OCI-M2 (cell line): ENCODE results near the gene SPRYD4.
"Not testable (repeated sequence)": the region's sequence is repeated elsewhere in the genome, so short reads cannot be mapped to it uniquely, and the experiment has no call there.

Source experiments
- DNase-seq: peaks from one replicate; lab custom pipeline; 2025; ENCODE audit not compliant: unreplicated experiment; lab: John Stamatoyannopoulos, UW

Gene SPRYD4

GRCh38 chr12:56476143-56476542 is 7.8 kb downstream of the SPRYD4 start:
- no peak for DNase-seq

- no peak for DNase-seq
These were observed 8.6 kb downstream of the SPRYD4 start for GRCh38 chr12:56476972-56477432.

GRCh38 chr12:56477521-56478225 is 9.3 kb downstream of the SPRYD4 start:
- no peak for DNase-seq

- DNase-seq = no peak
These were observed 11.2 kb downstream of the SPRYD4 start for GRCh38 chr12:56479625-56480024.

GRCh38 chr12:56484566-56484965 is 16.2 kb downstream of the SPRYD4 start:
- no peak for DNase-seq

- no peak for DNase-seq
These were observed 18.3 kb downstream of the SPRYD4 start for GRCh38 chr12:56486694-56487093.

GRCh38 chr12:56487448-56488040 is 19.2 kb downstream of the SPRYD4 start:
- no peak for DNase-seq

GRCh38 chr12:56488041-56488955 is 19.9 kb downstream of the SPRYD4 start, which contains the start of gene GLS2:
Gene GLS2, minus strand, starts transcription at chr12:56488161. Its CDS starts 43 bp downstream, at chr12:56488118.
- no peak for DNase-seq

- DNase-seq = no peak
These were observed 22.0 kb downstream of the SPRYD4 start for GRCh38 chr12:56490360-56490759.

GRCh38 chr12:56493409-56494105 is 25.2 kb downstream of the SPRYD4 start:
- not testable (repeated sequence) for DNase-seq

GRCh38 chr12:56494106-56494415 is 25.7 kb downstream of the SPRYD4 start:
- not testable (repeated sequence) for DNase-seq

- DNase-seq = not testable (repeated sequence)
These were observed 26.1 kb downstream of the SPRYD4 start for GRCh38 chr12:56494481-56494880.

- DNase-seq = not testable (repeated sequence)
These were observed 28.3 kb downstream of the SPRYD4 start for GRCh38 chr12:56496704-56497103.

GRCh38 chr12:56498126-56498902 is 29.9 kb downstream of the SPRYD4 start:
- not testable (repeated sequence) for DNase-seq

- not testable (repeated sequence) for DNase-seq
These were observed 31.1 kb downstream of the SPRYD4 start for GRCh38 chr12:56499452-56499851.

- DNase-seq = not testable (repeated sequence)
These were observed 31.5 kb downstream of the SPRYD4 start for GRCh38 chr12:56499879-56500278.

- DNase-seq = no peak
These were observed 42.4 kb downstream of the SPRYD4 start for GRCh38 chr12:56510786-56511185.

GRCh38 chr12:56514014-56514318 is 45.6 kb downstream of the SPRYD4 start:
- not testable (repeated sequence) for DNase-seq

GRCh38 chr12:56517854-56518253 is 49.5 kb downstream of the SPRYD4 start:
- no peak for DNase-seq

GRCh38 chr12:56518570-56518969 is 50.2 kb downstream of the SPRYD4 start:
- DNase-seq = no peak
